Measurements from ENCODE around the gene USP14.
A peak's percentile ranks its signal among the peaks of the same experiment; 100 is the strongest.
"Not testable (repeated sequence)": the region's sequence is repeated elsewhere in the genome, so short reads cannot be mapped to it uniquely, and the experiment has no call there.

The USP14 gene

GRCh38 chr18:158128-159036 lies at the start of gene USP14:
Gene USP14, plus strand, starts transcription at chr18:158557. Its CDS starts 142 bp downstream, at chr18:158699.
- DNase-seq: peak; percentile 98

GRCh38 chr18:108665-109063 lies 49.7 kb upstream of the USP14 start:
- not testable (repeated sequence) for DNase-seq

GRCh38 chr18:109130-109921 lies 49.0 kb upstream of the USP14 start:
- peak; percentile 15 to 35 for DNase-seq

DNA sequence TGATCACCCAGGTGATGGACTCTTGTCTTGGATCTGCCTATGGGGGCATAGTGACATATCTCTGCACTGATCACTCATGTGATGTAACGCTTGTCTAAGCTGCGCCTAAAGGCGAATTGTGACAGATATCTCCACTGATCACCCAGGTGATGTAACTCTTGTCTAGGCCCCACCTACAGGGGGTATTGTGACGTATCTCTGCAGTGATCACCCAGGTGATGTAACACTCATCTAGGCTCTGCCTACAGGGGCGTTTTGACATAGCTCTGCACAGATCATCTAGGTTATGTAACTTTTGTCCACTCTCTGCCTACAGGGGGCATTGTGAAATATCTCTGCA lies 48.5 kb upstream of the USP14 start:
- DNase-seq: peak in 1 of 2 donors; percentile 33

GRCh38 chr18:110351-111201 lies 47.8 kb upstream of the USP14 start:
- peak; percentile 24 to 59 for DNase-seq

DNA sequence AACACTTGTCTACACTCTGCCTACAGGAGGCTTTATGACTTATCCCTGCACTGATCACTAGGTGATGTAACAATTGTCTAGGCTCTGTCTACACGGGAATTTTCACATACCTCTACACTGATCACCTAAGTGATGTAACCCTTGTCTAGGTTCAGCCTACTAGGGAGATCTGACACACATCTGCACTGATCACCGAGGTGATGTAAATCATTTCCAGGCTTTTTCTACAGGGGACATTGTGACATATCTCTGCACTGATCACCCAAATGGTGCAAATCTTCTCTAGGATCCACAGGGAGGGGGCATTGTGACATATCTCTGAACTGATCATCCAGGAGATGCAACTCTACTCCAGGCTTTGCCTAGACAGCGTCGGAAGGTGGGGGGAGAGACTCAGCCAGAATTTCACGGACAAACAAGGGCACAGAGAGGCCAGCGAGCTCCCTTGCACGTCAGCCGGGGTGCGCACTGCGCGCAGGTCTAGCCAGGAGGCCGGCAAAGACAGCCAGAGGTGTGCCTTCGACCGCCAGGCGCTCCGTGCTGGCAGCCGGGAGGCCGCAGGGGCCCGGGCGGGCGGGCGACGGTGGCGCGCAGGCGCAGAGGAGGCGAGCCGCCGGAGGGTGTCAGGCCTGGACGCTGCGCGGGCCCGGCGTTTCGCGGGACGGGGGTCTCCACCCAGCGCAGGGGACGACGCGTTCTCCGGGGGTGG lies 46.9 kb upstream of the USP14 start:
- DNase-seq: peak; percentile 65 to 72

- DNase-seq: not testable (repeated sequence)
These were observed 46.2 kb upstream of the USP14 start for GRCh38 chr18:112015-112733.

- DNase-seq: not testable (repeated sequence)
These were observed 37.7 kb upstream of the USP14 start for GRCh38 chr18:120539-121260.

GRCh38 chr18:135045-135444 lies 23.3 kb upstream of the USP14 start:
- no peak for DNase-seq

GRCh38 chr18:136433-136832 lies 21.9 kb upstream of the USP14 start:
- DNase-seq: peak; percentile 20 to 21

GRCh38 chr18:137327-137726 lies 21.0 kb upstream of the USP14 start:
- DNase-seq: no peak

DNA sequence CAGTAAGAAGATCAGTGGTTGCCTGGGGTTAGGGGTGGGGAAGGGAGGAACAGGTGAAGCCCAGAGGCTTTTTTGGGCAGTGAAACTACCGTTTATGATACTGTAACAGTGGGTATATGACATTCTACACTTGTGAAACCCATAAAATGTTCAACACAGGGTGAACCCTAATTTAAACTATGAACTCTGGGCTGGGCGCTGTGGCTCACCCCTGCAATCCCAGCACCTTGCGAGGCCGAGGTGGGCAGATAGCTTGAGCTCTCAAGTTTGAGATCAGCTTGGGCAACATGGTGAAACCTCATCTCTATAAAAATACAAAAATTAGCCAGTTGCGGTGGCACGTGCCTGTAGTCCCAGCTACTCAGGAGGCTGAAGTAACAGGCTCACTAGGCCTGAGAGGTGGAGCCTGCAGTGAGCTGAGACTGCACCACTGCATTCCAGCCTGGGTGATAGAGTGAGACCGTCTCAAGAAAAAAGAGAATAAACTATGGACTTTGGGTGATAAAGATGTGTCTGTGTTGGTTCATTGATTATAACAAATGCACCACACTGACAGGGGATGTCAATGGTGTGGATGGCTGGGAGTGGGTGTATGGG lies 17.6 kb upstream of the USP14 start:
- DNase-seq: no peak

- not testable (repeated sequence) for DNase-seq
These were observed 15.6 kb upstream of the USP14 start for GRCh38 chr18:142624-143296.

DNA sequence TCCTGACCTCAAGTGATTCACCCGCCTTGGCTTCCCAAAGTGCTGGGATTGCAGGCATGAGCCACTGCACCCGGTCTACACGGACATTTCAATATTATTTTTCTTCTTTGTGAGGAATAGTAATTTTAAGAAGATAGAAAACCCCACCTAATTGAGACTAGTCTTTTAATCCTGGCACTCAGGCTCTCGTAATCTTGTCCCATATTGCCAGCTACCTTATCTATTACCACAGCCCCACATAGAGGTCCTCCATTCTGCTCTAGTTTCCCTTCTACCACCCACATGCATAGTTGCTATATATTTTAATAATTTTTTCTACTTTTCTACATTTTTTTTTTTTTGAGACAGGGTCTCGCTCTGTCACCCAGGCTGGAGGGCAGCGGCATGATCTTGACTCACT lies 9.5 kb upstream of the USP14 start:
- DNase-seq: no peak

GRCh38 chr18:154151-154550 lies 4.2 kb upstream of the USP14 start:
- DNase-seq: no peak

- DNase-seq: no peak
These were observed 2.7 kb upstream of the USP14 start for GRCh38 chr18:155688-156087.

GRCh38 chr18:156514-157230 lies 1.7 kb upstream of the USP14 start:
- DNase-seq: no peak

- DNase-seq: no peak
These were observed 788 bp downstream of the USP14 start for GRCh38 chr18:159037-159652.

GRCh38 chr18:159933-160332 lies 1.6 kb downstream of the USP14 start:
- DNase-seq: peak in 1 of 2 donors; percentile 11
